Umbilical cord (tissue), 2 donors: ENCODE results near the gene KPNA6. TPM values are rescaled to one million over a fixed set of nuclear protein-coding genes. Genes with fewer than 3 reads are reported as not detected.

Experiments
- DNase-seq: peaks from one replicate; pipeline ENCODE4 v3.0.0-alpha.2; 2015; ENCODE audit warnings: low spot score
- total RNA-seq: library from RNA; depleted of rRNA; stranded (reverse); fragments of >200 nt; gene quantifications from one replicate; pipeline ENCODE4 v1.2.3, GENCODE V29; 2014; ENCODE audit warnings: low replicate concordance; ENCODE audit not compliant: insufficient read depth

KPNA6 gene
- total RNA-seq, 1 donor from 2014 or later: 22.9 TPM

- DNase-seq: no peak
Measured at GRCh38 chr1:32187850-32188249, 80.0 kb downstream of the KPNA6 start.

GRCh38 chr1:32192220-32192948 is 84.5 kb downstream of the KPNA6 start:
- DNase-seq: no peak

- DNase-seq: no peak
Measured at GRCh38 chr1:32194984-32195383, 87.1 kb downstream of the KPNA6 start.

- no peak for DNase-seq
Measured at GRCh38 chr1:32195531-32195930, 87.7 kb downstream of the KPNA6 start.

GRCh38 chr1:32195972-32196823 is 88.3 kb downstream of the KPNA6 start:
- no peak for DNase-seq

- no peak for DNase-seq
Measured at GRCh38 chr1:32197074-32197473, 89.2 kb downstream of the KPNA6 start.

- no peak for DNase-seq
Measured at GRCh38 chr1:32197837-32198236, 90.0 kb downstream of the KPNA6 start.

- DNase-seq: no peak
Measured at GRCh38 chr1:32198237-32199042, 90.6 kb downstream of the KPNA6 start.

- no peak for DNase-seq
Measured at GRCh38 chr1:32199043-32199716, 91.3 kb downstream of the KPNA6 start.

- no peak for DNase-seq
Measured at GRCh38 chr1:32199717-32200072, 91.8 kb downstream of the KPNA6 start.

GRCh38 chr1:32200226-32201010 is 92.6 kb downstream of the KPNA6 start, which contains the start of gene CCDC28B:
Gene CCDC28B, plus strand, starts transcription at chr1:32200595. Its CDS starts 1,341 bp downstream, at chr1:32201936.
- DNase-seq: peak; percentile 87

GRCh38 chr1:32201011-32201855 is 93.4 kb downstream of the KPNA6 start:
- DNase-seq: peak; percentile 81

GRCh38 chr1:32204943-32205361 is 97.1 kb downstream of the KPNA6 start:
- DNase-seq: no peak

- DNase-seq: peak; percentile 89
Measured at GRCh38 chr1:32205401-32206370, 97.8 kb downstream of the KPNA6 start, which contains the start of gene IQCC. Gene IQCC, plus strand, starts transcription at chr1:32205671. Its CDS starts 11 bp downstream, at chr1:32205682.

- no peak for DNase-seq
Measured at GRCh38 chr1:32208469-32208868, 100.6 kb downstream of the KPNA6 start.

GRCh38 chr1:32208891-32209328 is 101.1 kb downstream of the KPNA6 start, which contains the start of gene DCDC2B:
Gene DCDC2B, plus strand, starts transcription at chr1:32209089. Its CDS starts 5 bp downstream, at chr1:32209094.
- peak; percentile 28 for DNase-seq

GRCh38 chr1:32215629-32216480 is 108.0 kb downstream of the KPNA6 start:
- DNase-seq: peak; percentile 69
